Rectal smooth muscle tissue (tissue), 1 donor: ENCODE data around the gene PHF11.
"Not testable (repeated sequence)": the region's sequence is repeated elsewhere in the genome, so short reads cannot be mapped to it uniquely, and the experiment has no call there.

Experiments
- H3K27ac ChIP-seq: one replicate; pipeline ENCODE4 v1.7.0; 2013; ENCODE audit warnings: low read depth, low read length, inconsistent platforms
- H3K27me3 ChIP-seq: one replicate; pipeline ENCODE4 v1.7.0; 2013; ENCODE audit warnings: low read length; ENCODE audit not compliant: control insufficient read depth, insufficient read depth
- H3K36me3 ChIP-seq: one replicate; pipeline ENCODE4 v1.7.0; 2013; ENCODE audit warnings: low read length; ENCODE audit not compliant: control insufficient read depth, insufficient read depth
- H3K4me1 ChIP-seq: one replicate; pipeline ENCODE4 v1.7.0; 2013; ENCODE audit warnings: low read length; ENCODE audit not compliant: control insufficient read depth, insufficient read depth
- H3K4me3 ChIP-seq: one replicate; pipeline ENCODE4 v1.7.0; 2013; ENCODE audit warnings: low read length
- H3K9ac ChIP-seq: one replicate; pipeline ENCODE4 v1.7.0; 2013; ENCODE audit warnings: low read length

PHF11 gene

GRCh38 chr13:49560270-49561061 is 64.7 kb downstream of the PHF11 start:
- H3K27me3 ChIP-seq = no peaks in the 10 kb centered on the region
- no peaks in the 10 kb centered on the region for H3K4me1 ChIP-seq
- no peak overlapping the region for H3K9ac ChIP-seq
- H3K36me3 ChIP-seq = peaks cover 5% of the 10 kb centered on the region
- H3K4me3 ChIP-seq = no peak overlapping the region
- H3K27ac ChIP-seq = no peak overlapping the region

- Histone ChIP-seq H3K27me3 (no peaks in the 10 kb centered on the region), H3K36me3 (peaks cover 5% of the 10 kb centered on the region), H3K4me1 (no peaks in the 10 kb centered on the region), H3K27ac (no peak overlapping the region), H3K9ac (no peak overlapping the region), H3K4me3 (no peak overlapping the region)
These were observed 65.3 kb downstream of the PHF11 start for GRCh38 chr13:49561062-49561410.

- Histone ChIP-seq H3K27me3 (no peaks in the 10 kb centered on the region), H3K4me3 (no peak overlapping the region), H3K36me3 (peaks cover 5% of the 10 kb centered on the region), H3K4me1 (no peaks in the 10 kb centered on the region), H3K9ac (no peak overlapping the region), H3K27ac (no peak overlapping the region)
These were observed 67.8 kb downstream of the PHF11 start for GRCh38 chr13:49563516-49563915.

- not testable (repeated sequence) for H3K27ac ChIP-seq, H3K4me3 ChIP-seq, H3K9ac ChIP-seq, H3K36me3 ChIP-seq, H3K27me3 ChIP-seq, H3K4me1 ChIP-seq
These were observed 69.7 kb downstream of the PHF11 start for GRCh38 chr13:49565461-49565860.

- H3K27ac ChIP-seq = no peak overlapping the region
- H3K9ac ChIP-seq = no peak overlapping the region
- H3K4me1 ChIP-seq = no peaks in the 10 kb centered on the region
- no peaks in the 10 kb centered on the region for H3K27me3 ChIP-seq
- H3K4me3 ChIP-seq = no peak overlapping the region
- no peaks in the 10 kb centered on the region for H3K36me3 ChIP-seq
These were observed 70.7 kb downstream of the PHF11 start for GRCh38 chr13:49566461-49566860.

GRCh38 chr13:49567491-49567890 is 71.7 kb downstream of the PHF11 start:
- Histone ChIP-seq H3K4me1 (no peaks in the 10 kb centered on the region), H3K36me3 (no peaks in the 10 kb centered on the region), H3K4me3 (no peak overlapping the region), H3K27me3 (no peaks in the 10 kb centered on the region), H3K27ac (no peak overlapping the region), H3K9ac (no peak overlapping the region)

GRCh38 chr13:49569993-49570689 is 74.4 kb downstream of the PHF11 start:
- H3K27me3 ChIP-seq = no peaks in the 10 kb centered on the region
- H3K27ac ChIP-seq = no peak overlapping the region
- no peaks in the 10 kb centered on the region for H3K4me1 ChIP-seq

GRCh38 chr13:49571299-49572240 is 75.8 kb downstream of the PHF11 start:
- H3K36me3 ChIP-seq = no peaks in the 10 kb centered on the region
- H3K9ac ChIP-seq = no peak overlapping the region
- H3K27ac ChIP-seq = no peak overlapping the region
- no peak overlapping the region for H3K4me3 ChIP-seq
- H3K27me3 ChIP-seq = no peaks in the 10 kb centered on the region
- H3K4me1 ChIP-seq = no peaks in the 10 kb centered on the region

More at GRCh38 chr13:49569993-49570689, 74.4 kb downstream of the PHF11 start:
- Histone ChIP-seq H3K36me3 (no peaks in the 10 kb centered on the region), H3K9ac (no peak overlapping the region), H3K4me3 (no peak overlapping the region)
